Measurements from ENCODE around the gene UBE2K.

- TF ChIP-seq CTCF (IDR thresholded peaks at IDR 0.05; ENCODE audit: poor library complexity), result no peak
- TF ChIP-seq EZH2phosphoT487 (IDR thresholded peaks at IDR 0.05; ENCODE audit: low read depth, severe bottlenecking, unreplicated experiment), result no peak
- TF ChIP-seq EZH2 (IDR thresholded peaks at IDR 0.05; ENCODE audit: borderline replicate concordance), result no peak
These were observed 66.0 kb downstream of the UBE2K start for GRCh38 chr4:39763714-39764572.

All from hepatocyte (in vitro differentiated cells).